ENCODE results near the gene PDZRN3. TPM values are rescaled to one million over a fixed set of nuclear protein-coding genes. Genes with fewer than 3 reads are reported as not detected.

Gene PDZRN3
- total RNA-seq, 1 donor from 2014 or later: 35.6 TPM

- DNase-seq: no peak
Observed at GRCh38 chr3:73448761-73449301, 175.9 kb downstream of the PDZRN3 start.

- DNase-seq: no peak
Observed at GRCh38 chr3:73448041-73448440, 176.7 kb downstream of the PDZRN3 start.

GRCh38 chr3:73447111-73447510 lies 177.6 kb downstream of the PDZRN3 start:
- no peak for DNase-seq

GRCh38 chr3:73446467-73447110 lies 178.2 kb downstream of the PDZRN3 start:
- DNase-seq: no peak

GRCh38 chr3:73442886-73443285 lies 181.9 kb downstream of the PDZRN3 start:
- DNase-seq: no peak

GRCh38 chr3:73442152-73442551 lies 182.6 kb downstream of the PDZRN3 start:
- no peak for DNase-seq

- peak; percentile 59 for DNase-seq
Observed at GRCh38 chr3:73437828-73438227, 186.9 kb downstream of the PDZRN3 start.

GRCh38 chr3:73435055-73435454 lies 189.7 kb downstream of the PDZRN3 start:
- DNase-seq: no peak

- peak; percentile 94 for DNase-seq
Observed at GRCh38 chr3:73433687-73434086, 191.1 kb downstream of the PDZRN3 start.

- no peak for DNase-seq
Observed at GRCh38 chr3:73433079-73433478, 191.7 kb downstream of the PDZRN3 start.

GRCh38 chr3:73432706-73433032 lies 192.1 kb downstream of the PDZRN3 start:
- DNase-seq: no peak

GRCh38 chr3:73432023-73432705 lies 192.6 kb downstream of the PDZRN3 start:
- DNase-seq: peak; percentile 74

GRCh38 chr3:73431183-73431900 lies 193.4 kb downstream of the PDZRN3 start:
- DNase-seq: no peak

- peak; percentile 68 for DNase-seq
Observed at GRCh38 chr3:73427048-73427706, 197.6 kb downstream of the PDZRN3 start.

GRCh38 chr3:73426606-73427005 lies 198.1 kb downstream of the PDZRN3 start:
- no peak for DNase-seq

- DNase-seq: peak; percentile 45
Observed at GRCh38 chr3:73423116-73423515, 201.6 kb downstream of the PDZRN3 start.

- peak; percentile 56 for DNase-seq
Observed at GRCh38 chr3:73422571-73422970, 202.2 kb downstream of the PDZRN3 start.

GRCh38 chr3:73419942-73420341 lies 204.8 kb downstream of the PDZRN3 start:
- DNase-seq: no peak

GRCh38 chr3:73419179-73419803 lies 205.4 kb downstream of the PDZRN3 start:
- peak; percentile 62 for DNase-seq

GRCh38 chr3:73418681-73419080 lies 206.1 kb downstream of the PDZRN3 start:
- peak; percentile 37 for DNase-seq

- DNase-seq: no peak
Observed at GRCh38 chr3:73415118-73415517, 209.6 kb downstream of the PDZRN3 start.

GRCh38 chr3:73413619-73414018 lies 211.1 kb downstream of the PDZRN3 start:
- no peak for DNase-seq

Measured in tongue (tissue), 2 donors.